Measurements from ENCODE around the gene TMEM174.

Gene TMEM174

GRCh38 chr5:73154208-73155006, 18.6 kb upstream of the TMEM174 start:
- no peak for DNase-seq

- DNase-seq = no peak
Measured at GRCh38 chr5:73155271-73156222, 17.4 kb upstream of the TMEM174 start.

DNA sequence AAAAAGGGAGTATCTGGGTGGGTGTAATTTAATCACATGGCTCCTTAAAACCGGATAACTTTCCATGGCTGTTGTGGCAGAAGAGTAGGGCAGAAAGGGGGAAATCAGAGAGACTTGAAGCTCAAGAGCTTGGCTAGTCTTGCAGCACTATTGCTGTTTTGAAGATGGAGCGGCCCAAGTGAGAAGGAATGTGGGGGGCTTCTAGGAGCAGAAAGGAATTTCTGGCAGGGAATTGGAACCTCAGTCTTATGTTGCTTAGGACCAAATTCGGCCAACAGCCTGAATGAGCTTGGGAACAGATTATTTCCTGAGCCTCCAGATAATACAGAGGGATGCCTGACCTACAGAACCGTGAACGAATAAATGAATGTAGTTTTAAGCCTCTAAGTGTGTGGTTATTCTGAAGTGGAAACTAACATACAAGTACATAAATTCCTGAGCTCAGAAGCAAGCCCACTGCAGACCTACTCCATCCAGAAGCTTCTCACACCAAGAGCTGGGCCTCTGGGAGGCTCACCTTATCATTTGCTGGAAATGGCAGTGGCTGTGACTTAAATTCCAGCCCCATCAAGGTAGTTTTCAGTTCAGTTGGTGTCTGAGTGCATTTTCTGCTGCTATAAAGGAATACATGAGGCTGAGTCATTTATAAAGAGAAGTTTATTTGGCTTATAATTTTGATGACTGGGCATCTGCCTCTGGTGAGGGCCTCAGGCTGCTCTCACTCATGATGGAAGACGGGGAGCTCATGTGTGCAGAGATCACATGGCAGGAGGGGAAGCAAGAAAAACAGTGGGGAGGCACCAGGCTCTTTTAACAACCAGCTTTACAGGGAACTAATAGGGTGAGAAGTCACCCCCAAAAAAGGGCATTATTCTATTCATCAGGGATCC, 15.3 kb upstream of the TMEM174 start:
- no peak for DNase-seq

- DNase-seq = no peak
Measured at GRCh38 chr5:73158313-73158712, 14.7 kb upstream of the TMEM174 start.

DNA sequence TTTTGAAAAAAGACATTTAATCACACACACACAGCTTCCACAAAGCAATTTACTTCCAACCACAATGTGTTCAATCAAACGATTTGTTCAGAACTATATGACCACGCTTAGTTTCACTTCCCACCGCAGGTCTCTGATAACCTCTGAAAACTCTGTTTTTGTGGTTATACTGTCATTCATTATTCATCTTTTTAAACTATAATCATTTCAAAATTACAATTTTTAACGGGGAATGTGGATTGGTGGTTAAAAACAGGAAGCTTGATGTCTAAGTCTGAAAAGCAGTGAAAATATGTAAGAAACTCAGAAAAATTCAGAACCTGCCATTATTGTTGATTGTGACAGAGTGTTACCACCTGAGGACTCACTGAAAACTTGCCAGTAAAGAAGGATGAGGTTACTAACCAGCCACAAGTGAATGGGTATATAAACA, 12.7 kb upstream of the TMEM174 start:
- DNase-seq = no peak

GRCh38 chr5:73170522-73170921, 2.5 kb upstream of the TMEM174 start:
- no peak for DNase-seq

DNA sequence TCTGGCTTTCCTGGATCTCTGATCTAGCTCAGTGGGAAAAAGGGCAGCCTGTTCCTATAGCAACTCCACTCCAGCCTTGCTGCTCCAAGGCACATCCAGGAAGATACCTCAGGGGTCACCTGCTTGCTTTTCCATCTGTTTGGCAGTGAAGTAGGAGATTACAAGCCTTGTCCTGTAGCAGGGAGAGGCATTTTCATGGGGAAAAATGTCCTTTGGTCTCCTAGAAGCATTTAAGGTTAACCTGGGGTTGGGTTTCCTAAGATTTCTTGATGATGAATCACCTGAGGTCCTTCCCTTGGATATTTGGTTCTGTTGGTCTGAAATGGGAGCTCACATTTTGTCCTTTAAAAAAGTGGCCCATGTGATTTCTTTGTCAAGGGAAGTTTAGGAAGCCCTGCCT, 1.5 kb upstream of the TMEM174 start:
- no peak for DNase-seq

DNA sequence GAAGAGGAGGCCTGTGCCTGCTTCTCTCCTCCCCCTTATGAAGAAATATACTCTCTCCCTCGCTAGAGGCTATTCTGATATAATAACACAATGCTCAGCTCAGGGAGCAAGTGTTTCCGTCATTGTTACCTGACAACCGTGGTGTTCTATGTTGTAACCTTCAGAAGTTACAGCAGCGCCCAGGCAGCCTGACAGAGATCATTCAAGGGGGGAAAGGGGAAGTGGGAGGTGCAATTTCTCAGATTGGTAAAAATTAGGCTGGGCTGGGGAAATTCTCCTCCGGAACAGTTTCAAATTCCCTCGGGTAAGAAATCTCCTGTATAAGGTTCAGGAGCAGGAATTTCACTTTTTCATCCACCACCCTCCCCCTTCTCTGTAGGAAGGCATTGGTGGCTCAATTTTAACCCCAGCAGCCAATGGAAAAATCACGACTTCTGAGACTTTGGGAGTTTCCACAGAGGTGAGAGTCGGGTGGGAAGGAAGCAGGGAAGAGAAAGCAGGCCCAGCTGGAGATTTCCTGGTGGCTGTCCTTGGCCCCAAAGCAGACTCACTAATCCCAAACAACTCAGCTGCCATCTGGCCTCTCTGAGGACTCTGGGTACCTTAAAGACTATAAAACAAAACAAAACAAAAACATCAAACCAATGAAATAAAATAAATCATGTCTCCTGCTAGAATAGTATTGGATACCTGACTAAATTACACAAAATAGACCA, 1.3 kb downstream of the TMEM174 start:
- DNase-seq = no peak

- no peak for DNase-seq
Measured at GRCh38 chr5:73176250-73176649, 3.3 kb downstream of the TMEM174 start.

DNA sequence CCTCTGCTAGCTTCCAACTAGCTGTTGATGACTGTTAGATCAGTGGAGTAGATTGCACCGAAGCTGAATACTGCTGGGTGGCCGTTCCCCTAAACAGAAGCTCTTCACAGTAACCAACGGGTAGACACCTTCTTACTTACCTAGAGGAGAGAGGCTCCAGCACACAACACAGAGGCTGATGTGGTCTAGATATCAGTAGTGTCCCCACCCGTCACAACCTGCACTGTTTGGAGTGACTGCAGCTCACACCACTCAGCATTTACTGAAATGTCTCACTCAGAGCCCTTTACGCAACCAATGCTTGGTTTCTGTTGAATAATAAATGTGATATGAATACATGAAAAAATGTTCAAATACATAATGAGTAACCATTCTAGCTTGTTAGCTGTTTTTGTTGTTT, 5.3 kb downstream of the TMEM174 start:
- no peak for DNase-seq

DNA sequence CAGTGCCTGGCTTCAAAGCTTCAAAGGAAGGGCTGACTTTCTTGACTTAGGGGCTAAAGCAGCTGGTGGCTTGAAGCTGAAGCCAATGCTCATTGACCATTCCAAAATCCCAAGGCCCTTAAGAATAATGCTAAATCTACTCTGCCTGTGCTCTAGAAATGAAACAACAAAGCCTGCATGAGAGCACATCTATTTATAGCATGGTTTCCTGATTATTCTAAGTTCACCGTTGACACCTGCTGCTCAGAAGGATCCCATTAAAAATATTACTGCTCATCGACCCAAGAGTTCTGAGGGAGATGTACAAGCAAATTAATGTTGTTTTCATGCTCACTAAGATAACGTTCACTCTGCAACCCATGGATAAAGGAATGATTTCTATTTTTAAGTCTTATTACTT, 6.7 kb downstream of the TMEM174 start:
- DNase-seq = no peak

DNA sequence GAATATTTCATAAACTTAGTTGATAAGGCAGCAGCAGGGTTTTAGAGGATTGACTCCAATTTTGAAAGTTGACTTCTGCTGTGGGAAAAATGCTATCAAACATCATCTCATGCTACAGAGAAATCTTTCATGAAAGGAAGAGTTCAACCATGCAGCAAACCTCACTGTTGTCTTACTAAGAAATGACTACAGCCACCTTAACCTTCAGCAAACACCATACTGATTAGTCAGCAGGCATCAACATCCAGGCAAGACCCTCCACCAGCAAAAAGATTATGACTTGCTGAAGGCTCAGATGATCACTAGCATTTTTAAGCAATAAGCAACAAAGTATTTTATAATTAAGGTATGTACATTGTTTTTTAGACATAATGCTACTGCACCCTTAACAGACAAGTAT, 7.6 kb downstream of the TMEM174 start:
- no peak for DNase-seq

DNA sequence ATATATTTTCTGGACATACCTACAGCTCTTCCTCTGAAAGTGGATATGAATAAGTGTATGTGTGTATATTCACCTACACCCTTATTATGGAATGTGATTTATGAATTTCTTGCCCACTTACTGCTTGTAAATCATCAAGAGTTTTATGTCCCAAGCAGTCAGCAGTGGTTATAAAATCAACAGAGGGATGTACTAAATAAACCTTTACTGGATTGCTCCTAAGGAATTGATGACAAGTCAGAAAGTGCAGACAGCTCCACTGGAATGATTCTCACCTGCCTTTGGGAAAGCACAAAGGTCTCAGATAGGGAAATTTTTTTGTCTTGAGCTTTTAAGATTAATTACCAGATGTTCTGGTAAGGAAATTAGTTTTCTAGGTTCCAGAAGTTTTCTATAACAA, 9.3 kb downstream of the TMEM174 start:
- no peak for DNase-seq

- DNase-seq = no peak
Measured at GRCh38 chr5:73183000-73183399, 10.0 kb downstream of the TMEM174 start.

- DNase-seq = no peak
Measured at GRCh38 chr5:73183481-73183891, 10.5 kb downstream of the TMEM174 start.

DNA sequence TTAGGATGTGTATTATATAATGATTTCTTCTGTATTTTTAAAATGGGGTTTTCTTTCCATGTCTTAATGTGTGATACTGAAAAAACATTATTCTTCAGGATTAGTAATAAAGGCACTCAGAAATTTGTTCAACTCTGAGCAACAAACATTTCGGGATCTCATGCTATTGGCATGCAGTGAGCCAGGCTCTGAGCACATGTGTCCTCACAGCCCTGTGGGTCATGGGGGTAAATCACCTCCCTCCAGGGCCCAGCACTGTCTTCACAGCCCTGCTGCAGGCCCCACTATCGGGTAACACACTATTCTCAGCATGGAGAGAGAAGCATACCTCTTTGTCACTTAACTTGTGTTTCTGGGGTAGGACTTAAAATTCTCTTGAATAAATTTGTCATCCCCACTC, 14.0 kb downstream of the TMEM174 start:
- DNase-seq = no peak

GRCh38 chr5:73188764-73189531, 16.0 kb downstream of the TMEM174 start:
- DNase-seq = no peak

GRCh38 chr5:73189871-73190376, 16.9 kb downstream of the TMEM174 start:
- DNase-seq = peak; percentile 21

GRCh38 chr5:73192370-73192769, 19.4 kb downstream of the TMEM174 start:
- no peak for DNase-seq

DNA sequence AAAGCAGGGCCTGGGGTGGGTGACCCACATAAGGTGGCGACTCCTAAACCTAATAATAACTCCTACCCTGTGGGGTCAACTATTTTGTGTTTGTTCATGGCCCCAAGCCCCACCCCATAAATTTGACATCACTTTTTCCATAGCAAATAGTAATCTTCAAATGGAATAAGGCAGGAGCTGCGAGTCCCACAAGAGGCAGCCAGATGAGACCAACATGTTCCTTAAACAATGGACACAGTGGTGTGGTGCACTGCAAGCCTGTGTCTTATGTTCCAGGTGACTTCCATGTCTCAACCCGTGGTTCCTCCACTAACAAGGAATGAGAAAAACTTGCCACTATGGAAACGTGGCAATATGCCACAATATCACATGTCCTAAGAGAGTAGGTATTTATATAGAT, 20.6 kb downstream of the TMEM174 start:
- no peak for DNase-seq

GRCh38 chr5:73196201-73196600, 23.2 kb downstream of the TMEM174 start:
- no peak for DNase-seq

Data from NCI-H1092 treated with DMSO at 0.1 percent for 48 hours (cell line).